ENCODE data around the gene RBM6. TPM values are rescaled to one million over a fixed set of nuclear protein-coding genes. Genes with fewer than 3 reads are reported as not detected.
"Not testable (repeated sequence)": the region's sequence is repeated elsewhere in the genome, so short reads cannot be mapped to it uniquely, and the experiment has no call there.

The RBM6 gene
- total RNA-seq, 1 donor = 50.7 TPM

DNA sequence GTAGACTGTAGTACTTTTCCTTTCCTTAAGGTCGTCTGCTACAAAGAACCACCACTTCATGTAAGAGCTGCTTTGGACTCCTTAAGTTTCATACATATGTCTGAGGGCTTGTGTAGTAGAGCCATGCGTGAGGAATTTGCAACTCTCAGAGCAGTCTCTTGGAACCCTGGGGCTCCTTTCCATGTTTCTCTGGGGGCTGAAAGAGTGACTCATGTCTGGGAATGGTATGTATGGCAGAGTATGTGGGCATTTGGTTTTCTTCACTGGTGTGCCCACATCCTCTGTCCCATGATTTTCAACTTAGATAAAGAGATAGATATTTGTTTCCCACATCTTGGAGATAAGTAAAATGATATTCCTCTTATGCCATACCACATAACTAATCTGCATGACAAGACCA, 128.2 kb downstream of the RBM6 start:
- H3K79me2 ChIP-seq (ENCODE audit: insufficient read depth, low read length) = no peaks in the 10 kb centered on the region
- TF ChIP-seq, protein P1, sequence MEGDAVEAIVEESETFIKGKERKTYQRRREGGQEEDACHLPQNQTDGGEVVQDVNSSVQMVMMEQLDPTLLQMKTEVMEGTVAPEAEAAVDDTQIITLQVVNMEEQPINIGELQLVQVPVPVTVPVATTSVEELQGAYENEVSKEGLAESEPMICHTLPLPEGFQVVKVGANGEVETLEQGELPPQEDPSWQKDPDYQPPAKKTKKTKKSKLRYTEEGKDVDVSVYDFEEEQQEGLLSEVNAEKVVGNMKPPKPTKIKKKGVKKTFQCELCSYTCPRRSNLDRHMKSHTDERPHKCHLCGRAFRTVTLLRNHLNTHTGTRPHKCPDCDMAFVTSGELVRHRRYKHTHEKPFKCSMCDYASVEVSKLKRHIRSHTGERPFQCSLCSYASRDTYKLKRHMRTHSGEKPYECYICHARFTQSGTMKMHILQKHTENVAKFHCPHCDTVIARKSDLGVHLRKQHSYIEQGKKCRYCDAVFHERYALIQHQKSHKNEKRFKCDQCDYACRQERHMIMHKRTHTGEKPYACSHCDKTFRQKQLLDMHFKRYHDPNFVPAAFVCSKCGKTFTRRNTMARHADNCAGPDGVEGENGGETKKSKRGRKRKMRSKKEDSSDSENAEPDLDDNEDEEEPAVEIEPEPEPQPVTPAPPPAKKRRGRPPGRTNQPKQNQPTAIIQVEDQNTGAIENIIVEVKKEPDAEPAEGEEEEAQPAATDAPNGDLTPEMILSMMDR (IDR thresholded peaks at IDR 0.05; ENCODE audit: extremely low read depth, low read depth, low read length) = no peak
- H4K20me1 ChIP-seq (ENCODE audit: insufficient read depth, low read length) = no peaks in the 10 kb centered on the region
- peaks cover 5% of the 10 kb centered on the region for H3K4me1 ChIP-seq (ENCODE audit: insufficient read depth, low read length)
- peak overlapping the region; percentile 24 for H3K27ac ChIP-seq (ENCODE audit: low read depth, low read length)
- no peaks in the 10 kb centered on the region for H3K27me3 ChIP-seq (ENCODE audit: insufficient read depth, low read length)
- H3K9me3 ChIP-seq (ENCODE audit: low read depth, low read length) = no peaks in the 10 kb centered on the region
- H2AFZ ChIP-seq (ENCODE audit: low read length) = no peak overlapping the region
- no peak overlapping the region for H3K4me3 ChIP-seq (ENCODE audit: insufficient read depth, low read length)
- H3K36me3 ChIP-seq (ENCODE audit: insufficient read depth, low read length) = peaks cover 87% of the 10 kb centered on the region
- DNase-seq (ENCODE audit: insufficient read length, low spot score, missing footprints) = peak; percentile 49
- no peak overlapping the region for H3K4me2 ChIP-seq (ENCODE audit: insufficient read depth, low read length)

DNA sequence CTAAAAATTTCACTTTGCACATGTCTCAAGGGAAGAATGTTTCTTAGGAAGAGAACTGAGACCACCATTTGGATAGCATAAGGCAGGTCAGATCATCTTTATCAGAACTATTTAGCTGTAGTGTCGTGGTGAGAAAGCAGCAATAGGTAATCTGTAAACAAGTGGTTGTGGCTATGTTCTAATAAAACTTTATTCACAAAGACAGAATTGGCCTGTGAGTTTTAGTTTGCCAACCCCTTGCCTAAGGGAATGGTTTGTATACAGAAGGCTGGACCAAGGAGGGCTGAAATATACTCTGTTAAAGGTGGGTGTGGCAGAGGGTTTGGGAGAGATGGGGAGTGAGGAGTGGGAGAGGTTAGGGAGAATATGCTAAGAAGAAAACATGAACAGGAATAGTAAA, 138.1 kb downstream of the RBM6 start:
- Histone ChIP-seq H3K27me3 (ENCODE audit: insufficient read depth, low read length) (no peaks in the 10 kb centered on the region), H3K4me1 (ENCODE audit: insufficient read depth, low read length) (no peaks in the 10 kb centered on the region), H3K4me2 (ENCODE audit: insufficient read depth, low read length) (no peak overlapping the region), H3K79me2 (ENCODE audit: insufficient read depth, low read length) (no peaks in the 10 kb centered on the region), H3K9me3 (ENCODE audit: low read depth, low read length) (no peaks in the 10 kb centered on the region), H2AFZ (ENCODE audit: low read length) (no peak overlapping the region), H3K27ac (ENCODE audit: low read depth, low read length) (no peak overlapping the region), H3K36me3 (ENCODE audit: insufficient read depth, low read length) (peaks cover 30% of the 10 kb centered on the region), H3K4me3 (ENCODE audit: insufficient read depth, low read length) (no peak overlapping the region), H4K20me1 (ENCODE audit: insufficient read depth, low read length) (no peaks in the 10 kb centered on the region)
- DNase-seq (ENCODE audit: insufficient read length, low spot score, missing footprints) = no peak
- TF ChIP-seq, protein P1 (IDR thresholded peaks at IDR 0.05; ENCODE audit: extremely low read depth, low read depth, low read length) = no peak

DNA sequence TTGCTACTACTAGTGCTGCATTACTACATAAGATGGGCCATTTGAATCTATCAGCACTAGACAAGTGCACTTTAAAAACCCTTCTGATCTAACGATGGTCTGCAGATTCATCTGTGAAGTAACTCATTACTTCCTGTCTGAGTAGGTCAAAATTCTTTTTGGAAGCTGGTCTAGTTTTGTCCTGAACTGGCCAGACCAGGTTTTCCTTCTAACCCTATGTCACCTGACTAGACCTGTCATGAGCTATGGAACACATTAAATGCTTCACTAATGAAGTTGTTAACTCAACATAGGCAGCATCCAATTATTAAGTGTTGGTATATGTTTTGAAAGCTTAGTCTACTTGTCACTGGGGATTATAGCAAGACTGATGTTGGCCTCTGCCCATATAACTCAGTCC, 138.7 kb downstream of the RBM6 start:
- TF ChIP-seq, protein P1 (IDR thresholded peaks at IDR 0.05; ENCODE audit: extremely low read depth, low read depth, low read length) = no peak
- Histone ChIP-seq H3K4me2 (ENCODE audit: insufficient read depth, low read length) (no peak overlapping the region), H3K4me3 (ENCODE audit: insufficient read depth, low read length) (no peak overlapping the region), H3K27me3 (ENCODE audit: insufficient read depth, low read length) (no peaks in the 10 kb centered on the region), H2AFZ (ENCODE audit: low read length) (no peak overlapping the region), H3K79me2 (ENCODE audit: insufficient read depth, low read length) (no peaks in the 10 kb centered on the region), H3K4me1 (ENCODE audit: insufficient read depth, low read length) (no peaks in the 10 kb centered on the region), H3K27ac (ENCODE audit: low read depth, low read length) (no peak overlapping the region), H3K9me3 (ENCODE audit: low read depth, low read length) (no peaks in the 10 kb centered on the region), H3K36me3 (ENCODE audit: insufficient read depth, low read length) (peaks cover 24% of the 10 kb centered on the region), H4K20me1 (ENCODE audit: insufficient read depth, low read length) (no peaks in the 10 kb centered on the region)
- DNase-seq (ENCODE audit: insufficient read length, low spot score, missing footprints) = no peak

DNA sequence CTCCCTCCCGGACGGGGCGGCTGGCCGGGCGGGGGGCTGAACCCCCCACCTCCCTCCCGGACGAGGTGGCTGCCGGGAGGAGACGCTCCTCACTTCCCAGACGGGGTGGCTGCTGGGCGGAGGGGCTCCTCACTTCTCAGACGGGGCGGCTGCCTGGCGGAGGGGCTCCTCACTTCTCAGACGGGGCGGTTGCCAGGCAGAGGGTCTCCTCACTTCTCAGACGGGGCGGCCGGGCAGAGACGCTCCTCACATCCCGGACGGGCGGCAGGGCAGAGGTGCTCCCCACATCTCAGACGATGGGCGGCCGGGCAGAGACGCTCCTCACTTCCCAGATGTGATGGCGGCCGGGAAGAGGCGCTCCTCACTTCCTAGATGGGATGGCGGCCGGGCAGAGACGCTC, 145.0 kb downstream of the RBM6 start:
- not testable (repeated sequence) for H2AFZ ChIP-seq (ENCODE audit: low read length); H3K9me3 ChIP-seq (ENCODE audit: low read depth, low read length); DNase-seq (ENCODE audit: insufficient read length, low spot score, missing footprints); H3K36me3 ChIP-seq (ENCODE audit: insufficient read depth, low read length); H3K4me3 ChIP-seq (ENCODE audit: insufficient read depth, low read length); H3K27ac ChIP-seq (ENCODE audit: low read depth, low read length); H3K4me2 ChIP-seq (ENCODE audit: insufficient read depth, low read length); H4K20me1 ChIP-seq (ENCODE audit: insufficient read depth, low read length); H3K4me1 ChIP-seq (ENCODE audit: insufficient read depth, low read length); H3K27me3 ChIP-seq (ENCODE audit: insufficient read depth, low read length)
- H3K79me2 ChIP-seq (ENCODE audit: insufficient read depth, low read length) = peaks cover 18% of the 10 kb centered on the region

Data from osteoblast (primary cell).